HG02943 (cell line): ENCODE results near the gene SHISAL2A.

Source experiments
- ATAC-seq: cut with Tn5 transposase; IDR thresholded peaks from one replicate; pipeline ENCODE4 v1.9.1; 2021; ENCODE audit warnings: mild to moderate bottlenecking, low read depth, moderate library complexity; ENCODE audit not compliant: unreplicated experiment

Gene SHISAL2A

GRCh38 chr1:52615489-52616042, 17.4 kb upstream of the SHISAL2A start:
- ATAC-seq, result no peak

- ATAC-seq, result no peak
Measured at GRCh38 chr1:52621950-52622349, 11.0 kb upstream of the SHISAL2A start.

GRCh38 chr1:52623812-52624211, 9.2 kb upstream of the SHISAL2A start:
- ATAC-seq, result no peak

- ATAC-seq, result no peak
Measured at GRCh38 chr1:52627028-52627427, 5.9 kb upstream of the SHISAL2A start.

GRCh38 chr1:52628614-52629324, 4.2 kb upstream of the SHISAL2A start:
- ATAC-seq, result no peak

- no peak for ATAC-seq
Measured at GRCh38 chr1:52629325-52629643, 3.7 kb upstream of the SHISAL2A start.

- no peak for ATAC-seq
Measured at GRCh38 chr1:52629667-52630066, 3.3 kb upstream of the SHISAL2A start.

- ATAC-seq, result no peak
Measured at GRCh38 chr1:52631759-52632331, 1.1 kb upstream of the SHISAL2A start.

- ATAC-seq, result no peak
Measured at GRCh38 chr1:52633291-52633754, 355 bp downstream of the SHISAL2A start.

GRCh38 chr1:52634111-52634510, 1.1 kb downstream of the SHISAL2A start:
- ATAC-seq, result no peak

GRCh38 chr1:52635321-52636089, 2.5 kb downstream of the SHISAL2A start:
- ATAC-seq, result no peak

- ATAC-seq, result peak; percentile 81
Measured at GRCh38 chr1:52636721-52637695, 4.0 kb downstream of the SHISAL2A start.

GRCh38 chr1:52637946-52638345, 5.0 kb downstream of the SHISAL2A start:
- no peak for ATAC-seq

- ATAC-seq, result no peak
Measured at GRCh38 chr1:52640697-52641096, 7.7 kb downstream of the SHISAL2A start.

- ATAC-seq, result no peak
Measured at GRCh38 chr1:52641307-52641706, 8.3 kb downstream of the SHISAL2A start.

- no peak for ATAC-seq
Measured at GRCh38 chr1:52645261-52645660, 12.3 kb downstream of the SHISAL2A start.

- no peak for ATAC-seq
Measured at GRCh38 chr1:52651904-52652303, 18.9 kb downstream of the SHISAL2A start.

GRCh38 chr1:52653207-52653849, 20.4 kb downstream of the SHISAL2A start:
- ATAC-seq, result no peak

- no peak for ATAC-seq
Measured at GRCh38 chr1:52654063-52654462, 21.1 kb downstream of the SHISAL2A start.

- ATAC-seq, result no peak
Measured at GRCh38 chr1:52657702-52658101, 24.7 kb downstream of the SHISAL2A start.
